A204.1 (cell line): ENCODE results near the gene DOCK7.

ENCODE experiments used
- FAIRE-seq: peaks from 2 replicates; lab custom pipeline; 2012; peaks lifted over from hg19 to GRCh38; lab: Jason Lieb, UNC

Gene DOCK7

GRCh38 chr1:62407398-62408009 is 280.7 kb downstream of the DOCK7 start:
- FAIRE-seq = peak; percentile 97

DNA sequence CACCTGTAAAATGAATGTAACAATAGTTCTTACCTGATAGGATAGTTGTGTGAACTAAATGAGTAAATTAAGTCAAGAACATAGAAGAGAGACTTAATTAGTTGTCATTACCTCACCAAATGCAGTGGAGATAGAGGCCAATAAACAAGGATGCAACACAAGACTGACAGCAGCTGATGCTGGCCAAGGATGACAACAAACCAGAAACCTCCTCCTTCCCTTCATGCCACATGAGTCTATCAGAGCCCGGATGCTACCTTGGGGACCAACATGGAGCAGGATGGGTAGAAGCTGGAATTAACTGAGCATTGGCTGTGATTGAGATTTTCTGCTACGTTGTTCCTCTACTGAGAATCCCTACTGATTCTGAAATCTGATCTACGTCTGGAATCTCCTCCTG is 281.6 kb downstream of the DOCK7 start:
- FAIRE-seq = no peak

DNA sequence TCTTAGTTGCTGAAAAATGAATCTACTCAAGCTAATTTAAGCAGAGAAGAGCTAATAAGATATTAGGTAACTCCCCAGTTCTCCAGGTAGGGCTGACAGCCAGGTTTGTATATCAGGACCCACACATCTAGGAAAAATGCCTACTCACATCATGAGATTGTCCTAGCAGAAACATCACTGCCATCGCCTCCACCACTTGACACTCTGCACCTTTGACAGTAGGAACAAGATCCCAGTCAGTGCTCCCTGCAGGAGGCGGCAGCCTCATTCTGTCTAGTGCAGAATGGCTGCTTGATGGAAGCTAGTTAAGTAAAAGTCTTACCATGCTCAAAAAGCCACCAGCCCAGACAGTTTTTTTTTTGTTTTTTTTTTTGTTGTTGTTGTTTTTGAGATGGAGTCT is 282.9 kb downstream of the DOCK7 start:
- FAIRE-seq = no peak
